Activated gamma-delta T cell treated with Interleukin-2 at 50 U/mL for 16 hours (primary cell): ENCODE measurements around the gene PRR36.

Experiments used
- DNase-seq: peaks from one replicate; pipeline ENCODE4 v3.0.0-alpha.2; 2020

PRR36 gene

DNA sequence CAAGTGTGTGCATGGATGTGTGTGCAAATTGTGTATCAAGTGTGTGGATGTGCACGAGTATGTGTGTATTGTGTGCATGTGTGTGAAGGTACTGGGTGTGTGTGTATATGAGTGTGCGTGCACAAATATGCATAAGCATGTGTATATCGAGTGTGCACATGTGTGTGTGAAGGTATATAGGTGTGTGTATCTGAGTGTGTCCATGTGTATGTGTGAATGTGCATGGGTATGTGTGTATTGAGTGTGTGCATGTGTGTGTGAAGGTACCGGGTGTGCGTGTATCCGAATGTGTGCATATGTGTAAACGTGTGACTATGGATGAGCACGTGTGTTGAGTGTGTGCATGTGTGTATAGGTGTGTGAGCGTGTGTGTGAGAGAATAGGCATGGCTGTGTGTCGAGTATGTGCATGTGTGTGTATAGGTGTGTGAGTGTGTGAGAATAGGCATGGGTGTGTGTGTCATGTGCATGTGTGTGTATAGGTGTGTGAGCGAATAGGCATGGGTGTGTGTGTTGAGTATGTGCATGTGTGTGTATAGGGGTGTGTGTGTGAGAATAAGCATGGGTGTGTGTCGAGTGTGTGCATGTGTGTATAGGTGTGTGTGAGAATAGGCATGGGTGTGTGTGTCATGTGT, 31.4 kb downstream of the PRR36 start:
- no peak for DNase-seq

- no peak for DNase-seq
These were observed 32.2 kb downstream of the PRR36 start for GRCh38 chr19:7841751-7842660.

DNA sequence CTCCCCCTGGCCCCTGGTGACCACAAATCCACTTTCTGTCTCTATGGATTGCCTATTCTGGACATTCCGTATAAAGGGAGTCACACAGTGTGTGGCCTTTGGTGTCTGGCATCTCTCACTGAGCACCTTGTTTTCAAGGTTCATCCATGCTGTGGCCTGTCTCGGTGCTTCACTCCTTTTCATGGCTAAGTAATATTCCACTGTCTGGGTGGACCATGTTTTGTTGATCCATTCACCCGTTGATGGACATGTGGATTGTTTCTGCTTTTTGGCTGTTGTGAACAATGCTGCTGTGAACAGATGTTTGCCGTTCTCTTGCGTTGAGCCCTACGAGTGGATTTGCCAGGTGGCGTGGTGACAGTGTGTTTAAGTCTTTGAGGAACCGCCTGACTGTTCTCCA, 33.6 kb downstream of the PRR36 start:
- no peak for DNase-seq

- no peak for DNase-seq
These were observed 34.7 kb downstream of the PRR36 start for GRCh38 chr19:7839476-7839875.

DNA sequence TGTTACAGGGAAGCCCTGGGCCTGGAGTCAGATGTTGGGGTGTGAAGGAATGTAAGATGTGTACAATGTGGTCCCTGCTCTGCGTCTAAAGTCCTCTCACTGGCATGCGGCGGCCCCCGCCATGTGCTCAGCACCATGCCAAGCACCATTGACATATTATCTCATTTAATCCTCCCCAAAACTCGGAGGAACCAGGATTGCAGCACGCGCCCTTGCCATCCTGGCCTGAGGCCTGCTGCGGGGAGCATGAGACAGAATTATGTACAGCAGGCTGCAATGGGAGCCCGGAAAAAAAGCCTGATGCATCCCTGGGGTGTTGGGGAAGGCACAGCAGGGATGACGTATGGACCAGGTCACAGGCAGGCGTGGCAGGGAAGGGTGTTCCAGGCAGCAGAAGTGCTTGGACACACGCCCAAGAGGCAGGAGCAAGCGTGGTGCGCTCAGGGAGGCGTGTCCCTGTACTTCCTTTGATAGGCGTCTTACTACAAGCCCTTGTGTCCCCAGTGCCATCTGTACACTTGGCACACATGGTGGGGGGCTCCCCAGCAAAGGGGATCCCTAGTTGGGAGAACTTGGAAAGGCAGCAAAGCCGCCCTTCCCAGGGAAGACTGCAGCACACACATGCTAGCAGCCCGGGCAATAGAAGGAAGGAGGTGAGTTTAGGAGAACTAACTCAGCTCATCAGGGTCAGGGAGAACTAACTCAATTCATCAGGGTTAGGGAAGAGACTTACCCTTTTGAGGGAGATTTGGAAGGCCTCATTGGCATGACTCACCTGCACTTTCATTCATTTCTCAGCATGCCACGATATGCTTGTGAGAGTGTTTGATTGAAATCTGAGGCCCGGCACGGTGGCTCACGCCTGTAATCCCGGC, 40.7 kb downstream of the PRR36 start:
- DNase-seq: no peak

DNA sequence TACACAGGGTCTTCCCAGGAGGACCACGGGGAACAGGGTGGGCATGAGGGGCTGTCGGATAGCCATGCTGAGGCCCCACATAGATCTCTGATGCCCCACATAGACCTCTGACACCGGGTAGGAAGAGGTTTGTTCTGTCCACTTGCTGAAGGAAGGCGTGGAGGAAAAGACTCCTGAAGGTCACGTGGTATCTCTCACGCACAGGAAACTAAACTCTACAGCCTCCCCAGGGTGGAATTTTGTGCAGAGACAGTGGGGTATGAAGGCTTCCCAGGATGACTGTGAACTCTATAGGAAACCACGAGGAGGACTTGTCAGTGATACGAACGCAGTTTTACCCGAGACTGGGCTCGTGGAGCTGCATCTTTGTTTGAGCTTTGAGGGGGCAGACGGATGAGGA, 41.4 kb downstream of the PRR36 start:
- DNase-seq: no peak

DNA sequence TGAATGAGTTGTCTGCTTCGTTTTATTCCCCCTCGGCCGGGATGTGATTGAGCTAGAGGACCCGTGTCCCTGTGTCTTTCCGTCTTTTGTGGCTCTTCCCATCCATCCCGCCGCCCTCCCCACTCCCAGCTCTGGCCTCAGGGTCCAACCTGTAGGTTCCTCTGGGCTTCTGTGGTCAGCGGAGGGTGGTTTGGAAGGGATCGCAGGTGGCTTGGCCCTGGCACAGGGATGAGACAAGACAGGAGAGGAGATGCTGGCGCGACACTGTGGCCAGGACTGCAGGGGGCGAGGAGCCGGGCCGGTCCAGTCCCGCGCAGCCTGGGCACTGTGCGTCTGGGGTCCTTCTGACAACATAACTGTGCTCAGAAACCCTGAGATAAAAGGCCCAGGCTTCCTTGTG, 42.2 kb downstream of the PRR36 start:
- no peak for DNase-seq

- no peak for DNase-seq
These were observed 42.7 kb downstream of the PRR36 start for GRCh38 chr19:7831452-7831851.

DNA sequence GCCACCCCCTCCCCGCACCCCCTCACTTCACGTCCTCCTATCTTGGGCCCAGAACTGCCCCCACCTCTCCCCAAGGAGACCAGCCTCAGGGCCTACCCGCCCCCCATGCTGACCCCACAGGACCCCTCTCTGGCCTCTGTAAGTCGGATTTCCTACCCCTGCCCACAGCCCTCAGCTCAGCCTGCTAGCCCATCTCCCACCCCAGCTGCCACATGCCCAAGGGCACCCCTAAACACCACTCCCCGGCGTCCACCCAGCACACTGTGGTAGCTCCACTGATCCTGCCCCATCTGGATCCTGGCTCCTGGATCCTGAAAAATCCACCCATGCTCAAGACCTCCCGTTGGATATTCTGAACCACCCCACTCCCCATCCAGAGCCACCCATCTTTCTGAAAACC, 43.4 kb downstream of the PRR36 start:
- no peak for DNase-seq

- no peak for DNase-seq
These were observed 43.9 kb downstream of the PRR36 start for GRCh38 chr19:7830272-7830771.

DNA sequence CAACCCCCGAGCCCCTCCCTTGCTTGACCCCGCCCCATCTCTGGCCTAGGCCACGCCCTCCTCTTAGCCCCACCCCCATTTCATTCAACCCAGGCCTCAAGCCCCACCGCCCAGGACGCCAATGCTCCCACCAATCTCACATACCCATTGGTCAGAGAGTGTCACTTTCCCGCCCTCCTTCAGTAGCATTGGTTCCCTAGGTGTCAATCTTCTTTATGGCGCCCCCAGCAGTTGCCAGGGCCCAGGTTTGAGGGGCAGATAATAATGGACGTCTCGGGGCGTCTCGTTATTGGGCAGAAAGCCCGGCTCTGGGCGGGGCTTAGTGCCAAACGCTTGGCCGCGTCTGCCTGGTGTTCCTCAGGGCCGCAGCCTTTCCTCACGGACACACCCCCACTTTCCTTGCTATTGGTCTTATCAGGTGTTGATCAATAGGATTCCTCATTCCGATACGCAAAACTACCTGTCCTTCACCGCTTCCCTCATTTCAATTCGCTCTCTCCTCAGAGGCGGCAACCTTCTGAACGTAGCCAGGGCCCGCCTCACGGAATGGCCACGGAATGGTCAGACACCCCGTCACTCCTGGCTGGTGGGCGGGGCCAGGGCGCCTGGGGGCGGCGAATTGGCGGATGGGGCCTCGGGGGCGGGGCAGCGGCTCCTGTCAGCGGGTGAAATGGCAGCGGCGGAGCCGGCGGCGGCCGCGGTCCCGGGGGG, 44.5 kb downstream of the PRR36 start, which contains the start of gene EVI5L:
TSS of gene EVI5L (plus strand) at position 658 of the 711 bp plus-strand sequence. CDS start 16,325 bp downstream, outside the sequence.
- DNase-seq: peak; percentile 100

DNA sequence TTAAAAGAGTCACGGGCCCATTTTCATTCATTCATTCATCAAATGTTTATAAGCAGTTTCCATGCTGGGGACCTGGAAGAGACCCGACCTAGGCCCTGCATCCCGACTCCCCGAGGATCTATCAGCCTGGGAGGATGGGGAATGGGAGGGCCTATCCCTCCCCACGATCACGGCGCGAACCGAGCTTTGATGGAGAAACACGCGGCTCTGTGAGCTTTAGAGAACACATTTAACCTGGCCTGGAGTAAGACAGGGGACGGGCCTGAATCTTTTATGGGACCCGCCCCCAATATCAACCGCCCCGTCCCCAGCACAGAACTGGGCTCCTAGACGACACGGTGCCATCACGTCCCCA, 45.0 kb downstream of the PRR36 start:
- no peak for DNase-seq

- DNase-seq: no peak
These were observed 50.4 kb downstream of the PRR36 start for GRCh38 chr19:7823686-7824301.

DNA sequence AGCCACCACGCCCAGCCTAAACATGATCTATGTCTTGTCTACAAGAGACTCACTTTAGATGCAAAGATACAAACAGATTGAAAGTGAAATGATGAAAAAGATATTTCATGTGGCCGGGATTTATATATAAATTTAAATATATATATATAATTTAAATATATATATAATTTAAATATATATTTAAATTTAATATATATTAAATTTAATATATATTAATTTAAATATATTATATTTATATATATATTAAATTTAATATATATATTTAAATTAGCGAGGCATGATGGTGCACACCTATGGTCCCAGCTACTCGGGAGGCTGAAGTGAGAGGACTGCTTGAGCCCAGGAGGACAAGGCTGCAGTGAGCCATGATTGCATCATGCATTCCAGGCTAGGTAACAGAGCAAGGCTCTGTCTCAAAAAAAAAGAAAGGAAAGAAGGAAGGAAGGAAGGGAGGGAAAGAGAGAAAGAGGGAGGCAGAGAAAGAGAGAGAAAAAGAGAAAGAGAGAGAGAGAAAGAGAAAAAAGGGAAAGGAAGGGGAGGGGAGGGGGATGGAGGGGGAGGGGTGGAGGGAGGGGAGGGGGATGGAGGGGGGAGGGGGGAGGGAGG, 51.2 kb downstream of the PRR36 start:
- no peak for DNase-seq

DNA sequence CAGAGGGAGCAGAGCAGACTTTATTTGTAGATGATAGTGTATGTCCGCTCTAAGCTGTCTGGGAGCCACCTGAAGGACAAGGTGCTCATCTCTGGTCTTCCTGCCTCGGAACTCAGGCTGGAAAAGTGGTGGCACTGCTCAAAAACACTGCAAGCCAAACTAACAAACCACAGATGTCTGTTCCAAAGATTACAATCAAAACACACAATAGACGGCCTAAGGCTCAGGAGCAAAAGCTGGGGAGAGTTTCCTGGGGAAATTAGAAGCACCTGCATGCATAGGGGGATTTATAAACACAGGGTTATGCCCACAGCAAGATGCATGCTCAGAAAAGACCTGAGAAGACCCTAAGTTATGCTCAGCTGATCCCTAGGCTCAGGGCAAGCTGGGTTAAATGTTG, 53.6 kb downstream of the PRR36 start:
- DNase-seq: no peak

GRCh38 chr19:7819337-7819736, 54.9 kb downstream of the PRR36 start:
- no peak for DNase-seq

GRCh38 chr19:7818806-7819205, 55.4 kb downstream of the PRR36 start:
- no peak for DNase-seq
